T1000 (cell line): ENCODE results near the gene DNER.
"Not testable (repeated sequence)": the region's sequence is repeated elsewhere in the genome, so short reads cannot be mapped to it uniquely, and the experiment has no call there.

Experiments
- DNase-seq: peaks from one replicate; lab custom pipeline; 2025; ENCODE audit warnings: mixed read lengths; lab: John Stamatoyannopoulos, UW

The DNER gene

GRCh38 chr2:229714080-229714735 lies at the start of gene DNER:
TSS of gene DNER (minus strand) at chr2:229714555. CDS start at chr2:229714423, 132 bp downstream.
- DNase-seq = peak; percentile 44

- no peak for DNase-seq
Observed at GRCh38 chr2:229761663-229762062, 47.3 kb upstream of the DNER start.

GRCh38 chr2:229757462-229757861 lies 43.1 kb upstream of the DNER start:
- not testable (repeated sequence) for DNase-seq

- DNase-seq = no peak
Observed at GRCh38 chr2:229752970-229753729, 38.8 kb upstream of the DNER start.

GRCh38 chr2:229749779-229750178 lies 35.4 kb upstream of the DNER start:
- no peak for DNase-seq

- no peak for DNase-seq
Observed at GRCh38 chr2:229748950-229749349, 34.6 kb upstream of the DNER start.

GRCh38 chr2:229742691-229743090 lies 28.3 kb upstream of the DNER start:
- DNase-seq = not testable (repeated sequence)

- DNase-seq = no peak
Observed at GRCh38 chr2:229740279-229740678, 25.9 kb upstream of the DNER start.

GRCh38 chr2:229738024-229738625 lies 23.8 kb upstream of the DNER start:
- no peak for DNase-seq

GRCh38 chr2:229734410-229734809 lies 20.1 kb upstream of the DNER start:
- DNase-seq = no peak

GRCh38 chr2:229733611-229734245 lies 19.4 kb upstream of the DNER start:
- no peak for DNase-seq

GRCh38 chr2:229732897-229733296 lies 18.5 kb upstream of the DNER start:
- DNase-seq = no peak

- DNase-seq = no peak
Observed at GRCh38 chr2:229731916-229732315, 17.6 kb upstream of the DNER start.

GRCh38 chr2:229731363-229731762 lies 17.0 kb upstream of the DNER start:
- DNase-seq = no peak

GRCh38 chr2:229728370-229728769 lies 14.0 kb upstream of the DNER start:
- no peak for DNase-seq

- no peak for DNase-seq
Observed at GRCh38 chr2:229726643-229727042, 12.3 kb upstream of the DNER start.

- DNase-seq = peak; percentile 55
Observed at GRCh38 chr2:229725716-229726574, 11.6 kb upstream of the DNER start.

GRCh38 chr2:229723192-229723591 lies 8.8 kb upstream of the DNER start:
- DNase-seq = not testable (repeated sequence)

GRCh38 chr2:229719926-229720647 lies 5.7 kb upstream of the DNER start:
- DNase-seq = no peak

GRCh38 chr2:229718057-229718456 lies 3.7 kb upstream of the DNER start:
- DNase-seq = no peak
